Hindlimb muscle (tissue), 1 donor: ENCODE measurements around the gene OR4D11. TPM values are rescaled to one million over a fixed set of nuclear protein-coding genes. Genes with fewer than 3 reads are reported as not detected.
"Not testable (repeated sequence)": the region's sequence is repeated elsewhere in the genome, so short reads cannot be mapped to it uniquely, and the experiment has no call there.

Source experiments
- DNase-seq: peaks from one replicate; pipeline ENCODE4 v3.0.0-alpha.2; 2013
- polyA plus RNA-seq: library from polyadenylated mRNA; unstranded; fragments of 120-200 nt; gene quantifications from one replicate; pipeline ENCODE4 v1.2.1, GENCODE V29; 2013; ENCODE audit not compliant: insufficient read length

The OR4D11 gene
- polyA plus RNA-seq, result not detected

- no peak for DNase-seq
Observed at GRCh38 chr11:59503276-59503675, at the start of gene OR4D11. TSS of gene OR4D11 (plus strand) at chr11:59503576. CDS start at chr11:59503576, 0 bp downstream.

GRCh38 chr11:59456661-59457060 is 46.7 kb upstream of the OR4D11 start, which contains the start of gene OR4D6:
TSS of gene OR4D6 (plus strand) at chr11:59456961. CDS start at chr11:59456961, 0 bp downstream.
- no peak for DNase-seq

GRCh38 chr11:59459916-59460315 is 43.5 kb upstream of the OR4D11 start:
- peak; percentile 1 for DNase-seq

GRCh38 chr11:59463190-59463641 is 40.2 kb upstream of the OR4D11 start:
- DNase-seq, result peak; percentile 49

GRCh38 chr11:59473015-59473414 is 30.4 kb upstream of the OR4D11 start, which contains the start of gene OR4D10:
TSS of gene OR4D10 (plus strand) at chr11:59473315. CDS start at chr11:59477430, 4,115 bp downstream.
- no peak for DNase-seq

GRCh38 chr11:59475176-59475575 is 28.2 kb upstream of the OR4D11 start:
- no peak for DNase-seq

GRCh38 chr11:59479906-59480305 is 23.5 kb upstream of the OR4D11 start:
- no peak for DNase-seq

GRCh38 chr11:59480359-59480758 is 23.0 kb upstream of the OR4D11 start:
- no peak for DNase-seq

GRCh38 chr11:59501931-59502330 is 1.4 kb upstream of the OR4D11 start:
- no peak for DNase-seq

- no peak for DNase-seq
Observed at GRCh38 chr11:59510941-59511589, 7.7 kb downstream of the OR4D11 start, which contains the start of gene OR4D9. TSS of gene OR4D9 (plus strand) at chr11:59511539. CDS start at chr11:59514913, 3,374 bp downstream.

GRCh38 chr11:59511675-59512074 is 8.3 kb downstream of the OR4D11 start:
- no peak for DNase-seq

- not testable (repeated sequence) for DNase-seq
Observed at GRCh38 chr11:59520139-59520538, 16.8 kb downstream of the OR4D11 start.

- DNase-seq, result no peak
Observed at GRCh38 chr11:59520741-59521140, 17.4 kb downstream of the OR4D11 start.

GRCh38 chr11:59523541-59523940 is 20.2 kb downstream of the OR4D11 start:
- no peak for DNase-seq

- DNase-seq, result no peak
Observed at GRCh38 chr11:59528711-59529110, 25.3 kb downstream of the OR4D11 start.

GRCh38 chr11:59532620-59533019 is 29.2 kb downstream of the OR4D11 start:
- no peak for DNase-seq

- DNase-seq, result no peak
Observed at GRCh38 chr11:59534676-59535075, 31.3 kb downstream of the OR4D11 start.

- no peak for DNase-seq
Observed at GRCh38 chr11:59542142-59542810, 38.9 kb downstream of the OR4D11 start.

GRCh38 chr11:59543713-59544112 is 40.3 kb downstream of the OR4D11 start:
- not testable (repeated sequence) for DNase-seq

- no peak for DNase-seq
Observed at GRCh38 chr11:59544869-59545178, 41.4 kb downstream of the OR4D11 start.

- DNase-seq, result no peak
Observed at GRCh38 chr11:59545179-59546020, 42.0 kb downstream of the OR4D11 start.

GRCh38 chr11:59547605-59548308 is 44.4 kb downstream of the OR4D11 start:
- DNase-seq, result not testable (repeated sequence)
